NB4 (cell line): ENCODE measurements around the gene SLAIN2.

ENCODE experiments used
- DNase-seq: peaks from one replicate; pipeline ENCODE4 v3.0.0; 2010; ENCODE audit warnings: low read depth
- H3K4me3 ChIP-seq: one replicate; pipeline ENCODE4 v1.5.1; 2011; ENCODE audit warnings: mild to moderate bottlenecking, low read depth, low read length, moderate library complexity
- MYC ChIP-seq: IDR thresholded peaks from 2 replicates; pipeline ENCODE4 v1.6.1; 2011; ENCODE audit warnings: low read depth, low read length
- POLR2A ChIP-seq: IDR thresholded peaks from 2 replicates; pipeline ENCODE4 v1.6.1; 2011; ENCODE audit warnings: mild to moderate bottlenecking; ENCODE audit not compliant: insufficient read length; ENCODE audit errors: extremely low read depth
- TF ChIP-seq, protein P1 (sequence below): IDR thresholded peaks from 2 replicates; pipeline ENCODE4 v1.6.1; 2011; ENCODE audit warnings: low read depth, low read length
- TF ChIP-seq, protein P2 (sequence below): IDR thresholded peaks from one replicate; pipeline ENCODE4 v1.5.1; 2012; ENCODE audit warnings: low read depth, low read length

Gene SLAIN2

DNA sequence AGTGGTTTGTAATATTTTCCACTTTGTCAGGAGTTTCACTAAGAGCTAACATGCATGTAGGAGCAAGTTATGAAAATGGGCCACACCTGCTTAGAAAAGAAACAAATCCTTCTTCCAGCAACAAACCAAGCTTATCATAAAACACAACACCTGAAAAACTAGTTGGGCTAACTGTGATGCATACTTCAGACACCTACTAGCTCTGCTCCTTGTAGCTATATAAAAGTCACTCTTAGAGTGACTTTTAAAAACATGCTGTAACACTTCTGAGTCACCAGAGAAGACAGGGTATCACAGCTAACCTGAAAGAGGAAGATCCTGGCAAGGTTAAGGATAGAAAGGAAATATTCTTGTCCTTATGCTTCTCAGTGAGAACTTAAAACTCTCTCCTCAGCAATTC is 3.6 kb upstream of the SLAIN2 start:
- H3K4me3 ChIP-seq: no peak overlapping the region
- TF ChIP-seq, protein P1, sequence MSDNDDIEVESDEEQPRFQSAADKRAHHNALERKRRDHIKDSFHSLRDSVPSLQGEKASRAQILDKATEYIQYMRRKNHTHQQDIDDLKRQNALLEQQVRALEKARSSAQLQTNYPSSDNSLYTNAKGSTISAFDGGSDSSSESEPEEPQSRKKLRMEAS: no peak
- TF ChIP-seq POLR2A (no peak), MYC (no peak)
- TF ChIP-seq, protein P2, sequence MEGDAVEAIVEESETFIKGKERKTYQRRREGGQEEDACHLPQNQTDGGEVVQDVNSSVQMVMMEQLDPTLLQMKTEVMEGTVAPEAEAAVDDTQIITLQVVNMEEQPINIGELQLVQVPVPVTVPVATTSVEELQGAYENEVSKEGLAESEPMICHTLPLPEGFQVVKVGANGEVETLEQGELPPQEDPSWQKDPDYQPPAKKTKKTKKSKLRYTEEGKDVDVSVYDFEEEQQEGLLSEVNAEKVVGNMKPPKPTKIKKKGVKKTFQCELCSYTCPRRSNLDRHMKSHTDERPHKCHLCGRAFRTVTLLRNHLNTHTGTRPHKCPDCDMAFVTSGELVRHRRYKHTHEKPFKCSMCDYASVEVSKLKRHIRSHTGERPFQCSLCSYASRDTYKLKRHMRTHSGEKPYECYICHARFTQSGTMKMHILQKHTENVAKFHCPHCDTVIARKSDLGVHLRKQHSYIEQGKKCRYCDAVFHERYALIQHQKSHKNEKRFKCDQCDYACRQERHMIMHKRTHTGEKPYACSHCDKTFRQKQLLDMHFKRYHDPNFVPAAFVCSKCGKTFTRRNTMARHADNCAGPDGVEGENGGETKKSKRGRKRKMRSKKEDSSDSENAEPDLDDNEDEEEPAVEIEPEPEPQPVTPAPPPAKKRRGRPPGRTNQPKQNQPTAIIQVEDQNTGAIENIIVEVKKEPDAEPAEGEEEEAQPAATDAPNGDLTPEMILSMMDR: no peak
- peak; percentile 54 for DNase-seq

DNA sequence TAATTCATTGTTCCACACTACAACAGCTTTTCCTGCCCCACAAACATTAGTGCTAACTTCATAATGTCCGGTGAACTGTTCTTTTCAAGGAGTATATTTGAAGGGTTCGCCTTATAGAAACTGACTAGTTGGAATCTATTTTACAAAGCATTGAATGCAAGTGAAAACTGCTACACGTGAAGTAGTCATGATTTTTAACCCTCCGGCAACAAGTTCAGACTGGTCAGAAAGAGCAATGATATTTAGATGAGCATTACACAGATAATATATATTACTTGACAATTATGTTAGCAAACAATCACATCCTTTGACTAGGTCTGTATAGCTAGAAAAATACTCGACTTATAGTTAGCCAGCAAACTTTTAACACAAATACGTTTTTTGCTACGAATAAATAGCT is 1.7 kb upstream of the SLAIN2 start:
- TF ChIP-seq, protein P1: no peak
- TF ChIP-seq POLR2A: no peak
- no peak for TF ChIP-seq MYC
- TF ChIP-seq, protein P2: no peak
- DNase-seq: no peak
- H3K4me3 ChIP-seq: peak overlapping the region; percentile 76

DNA sequence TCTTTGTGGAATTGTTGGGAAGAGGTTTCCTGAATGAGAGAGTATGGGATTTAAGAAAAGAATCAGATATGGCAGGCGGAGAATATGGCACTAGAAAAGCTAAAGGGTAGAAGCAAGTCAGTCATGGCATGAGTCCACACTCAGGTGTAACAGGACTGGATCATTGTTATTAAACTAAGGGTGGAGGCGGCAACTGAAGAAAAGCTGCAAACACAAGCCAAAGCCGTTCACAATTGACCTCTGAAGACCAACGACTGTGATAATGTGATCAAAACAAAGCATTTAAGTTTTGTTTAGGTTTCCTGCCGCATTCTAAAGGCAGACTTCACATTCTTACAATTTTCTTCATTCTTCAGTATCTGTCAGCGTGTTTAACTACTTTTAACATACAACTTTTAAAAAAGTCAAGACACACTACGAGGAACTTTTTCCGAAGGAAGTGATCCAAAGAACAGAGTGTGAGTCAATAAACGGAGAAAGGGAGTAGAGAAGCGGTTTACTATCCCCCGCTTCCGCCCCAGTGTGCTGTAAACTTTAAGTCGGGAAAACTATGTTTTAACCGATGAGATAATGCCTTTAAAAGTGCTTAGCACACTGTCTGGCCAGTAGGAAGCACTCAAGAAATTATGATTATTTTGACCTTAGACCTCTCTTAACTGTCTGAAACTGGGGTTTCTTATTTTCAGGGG is 909 bp upstream of the SLAIN2 start:
- TF ChIP-seq, protein P1: 0 out of 2 replicates have a peak, but pooled peaks have one; percentile 3
- TF ChIP-seq, protein P2: no peak
- TF ChIP-seq POLR2A (no peak), MYC (no peak; the same call in 1 of the 2 replicates)
- H3K4me3 ChIP-seq: peak overlapping the region; percentile 76
- peak; percentile 83 for DNase-seq

DNA sequence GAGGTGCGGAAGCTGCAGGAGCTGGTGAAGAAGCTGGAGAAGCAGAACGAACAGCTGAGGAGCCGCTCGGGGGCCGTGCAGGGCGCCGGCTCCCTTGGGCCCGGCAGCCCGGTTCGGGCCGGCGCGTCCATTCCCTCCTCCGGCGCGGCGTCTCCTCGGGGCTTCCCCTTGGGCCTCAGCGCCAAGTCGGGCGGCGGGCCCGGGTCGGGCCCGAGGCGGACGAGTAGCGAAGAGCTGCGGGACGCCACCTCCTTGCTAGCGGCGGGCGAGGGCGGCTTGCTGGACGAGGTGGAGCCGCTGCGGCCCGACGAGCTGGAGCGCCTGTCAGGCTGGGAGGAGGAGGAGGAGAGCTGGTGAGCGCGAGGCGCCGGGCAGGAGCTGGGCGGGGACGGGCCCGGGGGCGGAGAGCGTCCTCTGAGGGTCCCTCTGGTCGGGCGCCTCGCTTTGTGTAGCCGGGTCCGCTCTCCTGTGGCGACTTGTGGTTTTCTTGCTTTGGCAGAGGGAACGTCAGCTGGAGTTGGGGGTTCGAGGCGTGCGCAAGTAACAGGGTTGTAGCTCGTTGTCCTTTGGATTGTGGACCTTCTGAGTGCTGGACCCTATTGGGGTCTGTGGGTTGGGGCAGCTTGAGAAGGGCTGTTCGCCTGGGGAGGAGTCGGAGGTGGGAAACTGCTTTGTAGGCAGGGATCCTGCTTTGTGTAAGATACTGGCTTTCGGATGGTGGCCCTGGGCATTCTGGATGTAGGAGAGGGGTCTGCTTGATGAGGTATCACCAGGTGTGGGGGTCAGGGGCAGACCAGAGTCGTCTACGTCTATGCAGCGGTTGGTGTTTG is 662 bp downstream of the SLAIN2 start:
- H3K4me3 ChIP-seq: peak overlapping the region; percentile 92
- TF ChIP-seq MYC (no peak), POLR2A (no peak)
- peak; percentile 81 for DNase-seq

DNA sequence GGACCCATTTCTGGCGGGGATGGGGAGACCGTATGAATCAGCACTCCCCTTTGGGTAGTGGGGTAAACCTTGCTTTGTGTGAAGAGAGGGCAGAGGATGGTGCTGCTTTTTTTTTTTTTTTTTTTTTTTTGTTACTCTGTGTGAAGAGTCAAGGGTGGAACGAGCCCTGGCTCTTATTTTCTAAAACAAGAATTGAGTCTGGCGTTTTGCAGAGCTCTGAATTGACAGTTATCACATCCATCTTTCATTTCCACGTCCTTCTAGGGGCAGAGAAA is 1.2 kb downstream of the SLAIN2 start:
- no peak for DNase-seq
- TF ChIP-seq POLR2A: no peak
- TF ChIP-seq, protein P2: no peak
- no peak for TF ChIP-seq MYC
- TF ChIP-seq, protein P1: no peak
- peak overlapping the region; percentile 92 for H3K4me3 ChIP-seq

DNA sequence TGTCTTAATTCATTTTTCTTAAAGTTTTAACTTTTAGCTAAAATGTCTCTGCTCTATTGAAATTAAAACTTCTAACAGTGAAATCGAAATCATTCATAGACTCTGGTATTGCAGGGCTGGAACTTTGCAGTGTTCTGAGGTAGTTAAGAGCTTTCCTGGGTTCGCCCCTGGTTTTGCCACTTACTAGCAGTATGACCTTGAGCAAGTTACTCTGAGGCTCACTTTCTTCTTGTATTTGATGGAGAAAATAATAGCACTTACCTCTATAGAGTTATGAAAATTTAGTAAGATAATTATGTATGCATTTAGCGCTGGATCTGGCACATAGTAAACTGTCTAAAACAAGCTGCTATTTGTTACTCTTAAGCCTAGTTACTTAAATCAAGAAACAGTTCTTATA is 1.7 kb downstream of the SLAIN2 start:
- TF ChIP-seq MYC (no peak), POLR2A (no peak)
- TF ChIP-seq, protein P2: no peak
- TF ChIP-seq, protein P1: no peak
- DNase-seq: peak; percentile 38
- peak overlapping the region; percentile 92 for H3K4me3 ChIP-seq
